ELF-1 (cell line): Measurements from ENCODE around the gene MARCHF9.
A peak's percentile ranks its signal among the peaks of the same experiment; 100 is the strongest.

Experiments
- DNase-seq: peaks from one replicate; pipeline ENCODE4 v3.0.0-alpha.2; 2016; ENCODE audit warnings: low read depth, low spot score

Gene MARCHF9

DNA sequence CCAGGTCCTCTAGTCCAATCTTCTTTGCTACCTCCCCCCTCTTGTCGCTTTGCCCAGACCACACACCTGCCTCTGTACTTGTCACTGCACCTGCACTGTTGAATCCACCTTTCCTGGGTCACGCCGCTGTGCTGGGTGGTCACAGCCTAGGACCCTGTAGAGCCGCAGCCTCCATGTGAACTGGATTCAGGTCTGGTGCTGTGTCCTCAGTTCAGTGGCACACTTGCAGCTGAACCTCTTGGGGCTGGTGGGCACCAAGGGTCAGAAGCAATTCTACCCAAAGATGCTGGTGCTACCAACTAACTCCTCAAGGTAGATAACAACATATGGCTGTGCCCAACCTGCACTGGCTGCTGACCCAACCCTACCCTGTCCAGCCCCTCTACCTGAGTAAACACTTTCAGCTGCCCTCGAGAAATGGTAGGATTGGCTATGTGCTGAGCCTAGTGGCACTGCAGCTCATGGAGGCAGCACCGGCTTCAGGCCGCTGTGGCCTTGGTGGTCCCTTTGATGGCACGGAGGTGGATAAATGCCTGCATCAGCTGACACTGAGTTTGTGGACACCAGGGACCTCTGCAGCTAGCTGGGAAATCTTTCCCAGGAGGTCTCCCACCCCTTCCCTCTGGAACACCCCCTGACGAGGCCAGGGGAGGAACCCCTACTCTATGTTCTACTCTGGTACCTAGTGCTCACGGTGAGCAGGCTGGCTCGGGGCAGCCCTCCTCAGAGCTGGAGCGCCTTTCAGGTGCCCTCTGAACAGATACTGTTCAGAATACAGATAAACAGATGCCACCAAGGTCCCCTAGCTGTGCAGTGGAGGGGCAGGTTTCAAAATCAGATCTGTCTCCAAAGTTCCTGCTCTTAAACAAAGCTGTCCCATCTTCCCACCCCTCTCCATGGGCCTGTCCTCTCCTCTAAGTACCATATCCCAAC is 30.6 kb upstream of the MARCHF9 start:
- no peak for DNase-seq

DNA sequence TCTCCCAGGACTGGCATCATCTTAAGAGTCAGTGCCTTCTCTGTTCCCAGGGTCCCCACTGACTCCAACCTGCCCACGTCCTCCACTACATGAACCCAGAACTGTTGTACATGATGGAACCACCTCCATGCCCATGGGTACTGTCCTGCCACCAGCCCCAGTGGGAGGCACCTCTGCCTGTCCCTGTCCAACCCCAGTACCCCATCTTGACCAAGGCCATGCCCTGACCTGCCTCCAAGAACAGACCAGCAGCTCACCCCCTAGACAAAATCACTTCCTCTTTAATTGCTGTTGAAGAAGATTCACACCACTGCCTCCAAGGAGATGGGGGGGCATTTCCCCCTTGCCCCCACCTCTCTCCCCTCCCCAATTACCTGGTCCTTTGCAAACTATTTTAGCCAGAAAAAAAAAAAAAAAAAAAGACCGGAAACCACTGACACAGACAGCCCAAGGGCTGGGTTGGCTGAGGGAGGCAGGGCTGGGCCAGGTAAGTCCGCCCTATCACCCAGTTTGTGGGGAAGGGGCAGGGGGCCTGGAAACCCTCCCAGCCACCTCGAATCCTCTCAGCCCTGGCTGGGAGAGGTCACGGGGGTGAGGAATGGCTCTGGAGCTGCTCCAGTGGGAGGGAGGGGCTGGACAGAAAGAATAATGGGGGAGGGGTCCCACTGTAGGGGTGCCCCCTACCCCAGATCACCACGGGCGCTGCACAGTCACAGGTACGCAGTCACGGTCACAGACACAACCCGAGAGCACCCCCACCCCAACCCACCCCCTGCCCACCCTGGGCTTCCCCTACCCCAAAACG is 29.8 kb upstream of the MARCHF9 start:
- no peak for DNase-seq

DNA sequence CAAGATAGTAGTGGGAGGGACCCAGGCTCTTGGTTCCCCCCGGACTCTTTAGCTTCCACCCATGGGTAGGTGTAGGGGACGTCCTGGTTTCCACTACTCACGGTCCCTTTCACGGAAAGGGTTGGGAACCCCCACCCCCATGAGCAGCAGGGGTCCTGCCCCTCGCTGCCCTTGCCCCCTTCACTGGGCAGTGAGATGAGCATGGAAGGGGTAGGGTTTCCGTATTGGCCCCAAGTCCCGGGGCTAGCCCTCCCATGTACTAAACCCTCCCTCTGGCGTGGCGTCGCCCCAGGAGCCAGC is 29.1 kb upstream of the MARCHF9 start:
- no peak for DNase-seq

DNA sequence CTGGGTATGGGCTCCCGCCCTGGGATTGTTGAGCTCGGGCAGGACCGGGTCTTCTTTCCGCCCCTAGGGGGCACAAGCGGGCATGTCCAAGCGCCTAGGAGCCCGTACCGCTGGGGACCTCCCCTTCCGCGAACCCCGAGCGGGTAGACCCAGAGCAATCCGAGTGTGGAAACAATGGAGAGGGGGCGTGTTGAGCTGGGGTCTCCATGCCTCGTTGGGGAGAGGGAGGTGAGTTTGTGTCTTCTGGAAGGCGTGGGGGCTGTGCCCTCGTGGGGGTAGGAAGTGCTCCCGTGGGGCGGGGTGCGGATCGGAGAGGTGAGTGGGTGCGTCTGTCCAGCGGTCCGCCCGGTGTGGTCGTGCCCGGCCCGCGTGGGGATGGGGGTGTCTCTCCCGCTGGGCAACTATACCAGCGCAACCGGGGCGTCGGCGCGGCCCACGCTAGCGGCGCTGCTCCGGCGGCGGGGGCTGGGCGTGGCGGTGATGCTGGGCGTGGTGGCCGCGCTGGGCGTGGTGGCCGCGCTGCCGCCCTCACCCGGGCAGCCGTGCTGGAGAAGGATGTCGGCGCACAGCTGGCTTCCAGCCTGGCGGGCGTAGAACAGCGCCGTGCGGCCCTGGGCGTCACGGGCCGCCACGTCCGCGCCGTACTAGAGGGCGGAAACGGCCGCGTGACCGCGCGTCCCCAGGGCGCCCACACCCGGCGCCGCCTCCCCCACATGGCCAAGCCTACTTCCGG is 28.6 kb upstream of the MARCHF9 start:
- peak; percentile 83 for DNase-seq

DNA sequence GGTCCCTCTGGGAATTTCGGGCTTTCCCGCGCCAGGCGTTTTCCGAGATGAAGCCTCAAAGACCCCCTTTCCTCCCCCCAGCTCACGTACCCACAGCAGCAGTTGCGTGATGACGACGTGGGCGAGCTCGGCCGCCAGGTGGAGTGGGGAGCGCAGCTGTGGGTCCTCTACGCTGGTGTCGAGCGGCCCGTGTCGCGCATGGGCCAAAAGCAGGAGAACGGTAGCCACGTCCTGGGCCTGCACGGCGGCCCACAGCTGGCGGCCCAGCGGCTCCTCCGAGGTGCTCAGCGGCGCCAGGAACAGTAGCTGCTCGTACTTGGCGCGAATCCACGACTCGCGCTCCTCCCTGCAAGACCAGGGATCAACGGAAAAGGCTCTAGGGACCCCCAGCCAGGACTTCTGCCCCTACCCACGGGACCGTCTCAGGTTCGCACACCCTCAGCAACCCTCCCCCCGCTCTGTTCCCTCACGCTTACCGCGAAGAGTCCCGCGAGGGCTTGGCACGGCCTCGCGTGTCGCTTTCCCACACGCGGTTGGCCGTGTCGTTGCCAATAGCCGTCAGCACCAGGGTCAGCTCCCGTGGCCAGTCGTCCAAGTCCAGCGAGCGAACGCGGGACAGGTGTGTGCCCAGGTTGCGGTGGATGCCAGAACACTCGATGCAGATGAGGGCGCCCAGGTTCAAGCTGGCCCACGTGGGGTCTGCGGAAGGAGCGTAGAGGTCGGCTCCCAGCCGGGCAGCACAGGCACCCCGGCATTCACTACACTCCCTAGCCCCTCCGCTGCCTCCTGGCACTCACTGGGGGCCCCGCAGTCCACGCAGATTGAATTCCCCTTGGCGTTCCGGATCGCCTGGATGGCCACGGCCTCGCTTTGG is 27.8 kb upstream of the MARCHF9 start:
- DNase-seq, result peak; percentile 11

DNA sequence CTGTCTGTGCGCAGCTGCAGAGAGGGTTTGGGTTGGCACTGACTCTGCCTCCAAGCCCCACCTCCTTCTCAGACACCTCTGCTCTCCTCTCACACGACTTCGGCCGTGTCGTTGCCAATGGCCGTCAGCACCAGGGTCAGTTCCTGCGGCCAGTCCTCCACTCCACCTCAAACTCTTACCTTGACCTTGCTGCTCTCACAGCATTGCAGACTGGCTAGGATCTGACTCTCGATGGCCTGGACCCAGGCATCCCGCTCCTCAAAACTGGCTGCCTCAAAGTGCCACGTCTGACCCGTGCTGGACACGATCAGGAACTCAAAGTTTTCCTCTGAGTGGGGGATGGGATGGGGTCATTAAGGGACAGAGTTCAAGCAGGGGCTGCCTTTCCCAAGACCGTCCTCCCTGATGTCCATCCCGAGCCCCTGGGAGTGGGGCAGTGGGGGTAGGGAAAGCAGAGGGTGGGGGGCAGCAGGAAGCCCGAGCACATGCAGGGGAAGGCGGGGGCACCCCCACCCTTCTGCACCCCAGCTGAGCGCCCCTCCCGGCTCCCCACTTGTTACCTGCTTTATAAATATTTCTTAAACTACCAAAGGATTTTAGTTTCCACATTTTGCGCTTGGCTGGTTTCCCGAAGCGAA is 27.0 kb upstream of the MARCHF9 start:
- peak; percentile 75 for DNase-seq

DNA sequence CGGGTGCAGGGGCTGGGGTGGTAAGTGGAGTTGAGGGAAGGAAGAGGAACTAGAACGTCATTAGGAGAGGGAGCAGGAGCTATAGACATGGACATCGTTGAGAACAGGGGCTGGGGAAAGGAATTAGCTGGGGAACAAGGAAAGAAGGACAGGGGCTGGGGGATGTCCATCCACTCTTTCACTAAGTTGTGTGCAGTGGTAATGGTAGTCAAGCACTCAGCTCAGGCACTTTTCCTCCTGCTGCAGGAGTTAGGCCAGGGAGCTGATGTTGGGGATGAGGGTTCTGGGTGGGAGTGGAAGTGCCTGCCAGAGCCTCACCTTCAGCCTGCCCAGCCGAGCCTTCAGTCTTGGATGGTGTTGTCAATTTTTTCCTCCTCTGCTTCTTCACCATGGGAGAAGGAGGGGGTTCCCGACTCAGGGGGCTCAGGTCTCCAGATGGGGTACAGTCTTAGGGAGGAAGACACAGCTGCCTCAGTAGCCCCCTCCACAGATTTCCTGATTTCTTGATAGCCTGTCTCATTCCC is 25.5 kb upstream of the MARCHF9 start:
- no peak for DNase-seq

DNA sequence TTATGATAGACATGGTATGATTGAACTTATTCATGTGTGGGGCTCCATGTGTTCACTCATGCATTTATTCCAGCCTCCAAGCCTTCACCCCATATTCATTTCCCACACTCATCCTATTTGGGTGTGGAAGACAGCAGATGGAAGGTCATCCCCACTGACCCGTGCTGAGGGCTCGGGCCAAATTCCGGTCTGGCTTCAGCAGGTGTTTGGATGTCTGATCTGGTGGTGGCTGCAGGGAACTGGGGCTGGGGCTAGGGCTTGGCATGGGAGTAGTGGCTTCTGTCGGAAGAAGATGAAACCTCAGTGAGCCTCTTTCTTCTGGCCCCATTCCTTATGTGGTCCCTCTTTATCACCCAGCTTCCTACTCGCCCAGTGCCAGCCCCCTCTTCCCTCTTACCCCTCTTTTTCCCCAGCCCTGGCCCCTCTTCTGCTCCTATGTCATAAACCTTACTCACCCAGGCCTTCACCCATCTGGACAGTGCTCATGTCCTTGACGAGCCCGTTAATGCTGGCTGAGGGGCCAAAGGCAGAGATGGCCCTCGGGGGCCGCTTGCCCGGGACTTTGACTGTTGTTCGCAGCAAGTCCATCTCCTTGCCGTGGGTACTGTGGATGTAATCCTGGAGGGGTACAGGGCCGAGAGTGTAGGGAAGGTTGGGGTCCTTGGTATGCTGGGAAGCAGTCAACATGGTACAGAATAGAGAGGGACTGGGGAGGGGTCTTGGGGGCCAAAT is 24.4 kb upstream of the MARCHF9 start:
- no peak for DNase-seq

DNA sequence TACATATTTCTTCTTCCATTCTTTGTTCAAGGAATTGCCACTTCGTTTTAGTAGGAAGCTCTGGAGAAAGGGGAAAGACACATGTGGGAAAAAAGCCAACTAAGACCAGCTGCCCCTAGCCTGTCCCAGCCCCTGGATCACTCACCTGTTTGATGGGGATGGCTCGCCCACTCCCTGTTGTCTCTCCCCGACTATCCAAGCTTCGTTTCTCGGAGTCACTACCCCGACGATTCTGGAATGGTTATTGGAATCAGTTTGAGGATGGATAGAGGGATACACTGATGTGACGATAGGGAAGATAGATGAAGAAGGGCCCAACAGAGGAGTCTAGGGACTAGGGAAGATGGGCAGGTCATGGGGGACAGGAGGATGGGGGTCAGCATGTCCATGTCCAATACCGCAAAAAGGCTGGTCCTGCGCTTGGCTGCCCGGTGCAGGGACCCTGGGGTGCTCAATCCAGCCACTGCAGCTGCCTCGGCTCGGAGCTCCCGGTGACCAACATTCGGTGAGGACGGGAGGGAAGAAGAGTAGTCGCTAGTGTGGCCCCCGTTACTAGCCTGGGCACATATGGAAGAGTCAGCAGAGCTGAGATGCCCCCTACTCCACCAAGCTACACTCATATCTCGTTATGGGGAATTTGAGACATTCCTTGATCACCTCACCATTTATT is 23.4 kb upstream of the MARCHF9 start:
- no peak for DNase-seq

DNA sequence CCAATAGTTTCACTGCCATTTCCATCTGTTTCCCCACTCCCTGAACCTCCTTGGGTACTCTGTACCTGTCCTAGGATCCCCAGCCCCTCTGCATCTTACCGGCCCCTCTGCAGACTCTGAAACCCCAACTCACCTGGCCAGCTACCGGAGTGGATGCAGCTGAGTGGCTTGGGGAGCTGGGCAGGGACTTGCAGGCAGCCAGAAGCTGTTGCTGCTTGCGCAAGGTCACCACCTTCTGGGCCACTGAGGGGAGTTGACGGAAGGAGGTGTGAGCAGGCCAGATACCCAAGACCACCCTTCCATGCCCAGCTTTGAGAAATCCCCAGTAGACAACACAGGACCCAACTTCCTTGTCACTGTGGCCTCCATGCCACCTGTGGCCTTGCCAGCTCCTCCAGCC is 22.6 kb upstream of the MARCHF9 start:
- no peak for DNase-seq

DNA sequence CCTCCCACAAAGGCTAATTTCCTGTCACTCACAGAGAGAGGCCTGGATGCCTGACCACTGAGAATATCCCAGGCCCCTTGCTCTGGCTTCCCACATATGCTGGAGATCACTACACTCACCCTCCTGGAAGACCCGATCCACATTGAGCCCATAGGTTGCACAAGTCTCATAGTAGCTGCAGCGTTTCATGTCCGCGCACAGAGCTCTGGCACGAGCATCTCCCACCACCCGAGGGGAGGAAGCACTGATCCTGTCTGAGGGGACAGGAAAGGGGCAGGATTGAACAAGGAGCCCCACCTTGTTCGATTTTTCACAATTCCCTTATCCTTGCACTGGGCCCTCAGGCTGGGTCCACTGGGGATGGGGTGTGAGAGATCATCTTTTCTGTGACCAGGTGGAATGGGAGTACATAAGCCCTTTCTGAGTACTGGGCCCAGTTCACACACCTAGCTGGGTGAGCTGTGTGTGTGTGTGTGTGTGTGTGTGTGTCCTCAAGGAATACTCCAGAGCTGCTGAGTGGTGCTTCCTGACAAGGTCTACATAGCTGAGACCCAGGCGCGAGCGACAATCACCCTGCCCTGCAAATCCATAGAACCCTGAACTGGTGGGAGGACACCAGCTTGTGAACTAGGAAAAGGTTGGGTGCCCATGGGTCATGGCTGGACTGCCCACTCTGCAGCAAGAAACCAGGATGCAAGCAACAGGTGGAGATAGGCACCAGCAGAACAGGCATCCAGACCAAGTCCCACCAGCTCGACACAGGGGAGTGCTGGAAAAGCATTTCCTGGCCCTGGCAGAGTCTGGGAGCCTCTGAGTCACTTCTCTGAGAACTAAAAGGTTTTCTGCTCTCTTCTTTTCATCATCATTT is 21.9 kb upstream of the MARCHF9 start:
- DNase-seq, result no peak

DNA sequence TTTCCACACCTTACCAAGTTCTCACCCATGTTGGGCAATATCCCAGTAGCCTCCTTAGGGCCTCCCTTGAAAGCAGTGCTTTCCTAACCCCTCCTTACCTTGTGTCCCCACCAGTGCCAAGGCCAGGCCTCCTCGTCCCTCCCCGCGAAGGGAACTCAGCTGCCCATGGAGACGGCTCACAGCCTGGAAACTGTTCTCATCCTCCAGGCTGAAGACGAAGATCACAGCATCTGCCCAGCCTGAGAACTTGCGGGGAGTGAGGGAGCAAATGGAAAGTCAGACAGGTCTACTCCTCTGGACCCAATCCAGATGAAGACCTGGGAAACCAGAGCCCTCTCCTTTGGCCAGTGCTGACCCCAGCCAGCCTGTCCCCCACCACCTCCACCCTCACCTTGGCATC is 21.0 kb upstream of the MARCHF9 start:
- DNase-seq, result no peak

DNA sequence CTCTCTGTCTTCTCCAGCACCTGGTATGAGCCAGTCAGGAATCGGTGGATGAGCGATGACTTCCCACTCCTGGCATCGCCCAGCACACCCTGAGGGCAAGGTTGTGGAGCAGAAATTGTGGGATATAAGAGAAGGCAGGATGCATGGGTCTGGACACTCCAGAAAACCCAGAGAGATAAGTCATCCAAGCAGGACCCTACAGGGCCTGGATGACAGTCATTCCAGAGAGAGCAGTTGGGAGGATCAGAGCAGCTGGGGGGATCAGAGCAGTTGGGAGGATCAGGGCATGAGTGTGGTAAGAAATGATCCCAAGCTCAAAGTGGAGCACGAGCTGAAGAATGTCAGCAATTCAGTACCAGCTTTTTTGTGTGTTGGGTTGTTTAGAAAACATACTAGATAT is 20.3 kb upstream of the MARCHF9 start:
- DNase-seq, result no peak

DNA sequence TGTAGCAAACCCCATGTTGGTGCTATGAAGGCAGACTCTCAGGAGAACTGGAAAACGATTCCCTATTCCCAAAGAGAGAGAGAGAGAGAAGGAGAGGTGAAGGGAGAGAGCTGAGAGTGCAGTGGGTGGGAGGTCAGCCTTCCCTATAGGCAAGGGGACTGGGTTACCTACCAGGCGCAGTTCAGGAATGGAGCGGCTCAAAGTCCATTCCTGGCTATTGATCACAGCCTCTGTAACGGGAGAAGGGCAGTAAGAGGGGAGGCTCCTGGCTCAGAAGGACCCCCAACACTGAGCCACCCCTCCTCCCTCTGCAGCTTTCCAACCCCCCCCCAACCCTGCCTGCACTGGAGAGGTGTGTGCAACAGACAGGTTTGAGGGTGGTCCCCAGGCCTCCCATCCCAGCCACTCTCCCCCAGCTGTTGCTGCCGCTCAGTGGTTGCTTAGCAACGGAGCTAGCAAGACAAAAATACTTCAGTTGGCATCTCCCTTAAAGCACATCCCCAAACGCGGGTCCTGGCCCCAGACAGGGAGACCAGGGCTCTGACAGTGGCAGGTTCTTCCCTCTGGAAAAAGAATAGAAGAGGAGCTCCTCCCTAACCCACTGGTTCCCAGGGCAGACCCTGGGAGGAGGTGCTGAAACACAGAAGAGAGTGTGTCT is 19.6 kb upstream of the MARCHF9 start:
- no peak for DNase-seq

DNA sequence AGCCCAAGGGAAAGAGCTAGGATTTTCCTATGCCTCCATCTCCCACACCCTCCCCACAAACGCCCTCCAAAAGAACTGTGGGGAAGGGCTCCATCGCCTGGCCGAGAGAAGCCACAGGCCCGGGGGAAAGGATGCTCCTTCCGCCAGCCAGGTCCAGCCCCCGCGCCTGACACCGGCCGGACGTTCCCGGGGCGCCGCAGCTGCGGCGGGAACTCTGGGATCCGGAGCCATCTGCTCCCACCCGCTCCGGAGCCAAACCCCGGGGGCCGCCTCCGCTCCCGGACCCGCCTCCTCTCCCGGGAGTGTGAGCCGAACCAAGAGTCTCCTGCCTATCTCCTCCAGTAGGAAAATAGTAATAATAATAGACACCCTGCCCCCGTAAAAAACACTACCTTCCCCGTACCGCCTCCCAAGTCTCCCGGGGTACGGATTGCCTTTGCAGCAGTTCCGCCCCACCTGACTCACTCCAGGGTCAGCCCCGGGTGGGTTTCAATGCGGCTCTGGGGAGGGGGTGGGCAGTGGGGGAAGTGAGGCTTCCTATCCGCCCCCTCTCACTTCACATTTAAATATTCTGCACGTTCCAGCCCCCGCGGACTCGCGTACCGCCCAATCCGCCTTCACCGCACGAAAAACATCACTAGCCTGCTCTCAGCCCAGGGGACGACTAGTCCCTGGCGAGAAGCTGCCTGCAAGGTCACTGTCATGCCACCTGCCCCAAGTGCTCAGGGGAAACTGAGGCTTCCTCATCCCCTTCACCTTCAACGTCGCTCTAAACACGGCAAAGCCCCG is 18.8 kb upstream of the MARCHF9 start:
- peak; percentile 67 for DNase-seq

DNA sequence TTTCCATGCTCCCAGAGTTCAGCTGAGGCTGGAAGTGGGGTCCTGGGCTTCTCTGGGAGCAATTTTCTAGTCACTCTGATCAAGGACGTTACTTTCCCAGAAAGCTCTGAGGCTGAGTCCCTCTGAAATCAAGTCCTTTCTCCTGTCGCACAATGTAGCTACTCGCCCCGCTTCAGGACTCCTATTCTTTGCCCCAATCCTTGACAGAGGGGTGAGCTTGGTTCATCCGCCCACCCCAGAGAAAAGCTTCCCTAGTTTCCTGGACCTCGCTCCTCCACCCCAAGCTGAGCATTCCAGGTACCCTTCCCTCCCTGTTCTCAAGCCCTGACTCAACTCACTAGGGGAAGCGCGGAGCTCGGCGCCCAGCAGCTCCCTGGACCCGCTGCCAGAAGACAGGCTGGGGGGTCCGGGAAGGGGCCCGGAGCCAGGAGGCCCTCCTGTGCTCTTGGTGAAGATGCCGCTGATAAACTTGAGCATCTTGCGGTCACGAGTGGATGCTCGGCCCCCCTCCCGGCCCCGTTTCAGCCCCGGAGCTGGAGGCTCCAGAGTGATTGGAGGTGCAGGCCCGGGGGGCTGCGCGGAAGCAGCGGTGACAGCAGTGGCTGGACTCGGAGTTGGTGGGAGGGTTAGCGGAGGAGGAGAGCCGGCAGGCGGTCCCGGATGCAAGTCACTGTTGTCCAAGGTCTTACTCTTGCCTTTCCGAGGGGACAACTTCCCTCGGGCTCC is 18.0 kb upstream of the MARCHF9 start:
- DNase-seq, result peak; percentile 23
